ENCODE results near the gene DVL1.

DNA sequence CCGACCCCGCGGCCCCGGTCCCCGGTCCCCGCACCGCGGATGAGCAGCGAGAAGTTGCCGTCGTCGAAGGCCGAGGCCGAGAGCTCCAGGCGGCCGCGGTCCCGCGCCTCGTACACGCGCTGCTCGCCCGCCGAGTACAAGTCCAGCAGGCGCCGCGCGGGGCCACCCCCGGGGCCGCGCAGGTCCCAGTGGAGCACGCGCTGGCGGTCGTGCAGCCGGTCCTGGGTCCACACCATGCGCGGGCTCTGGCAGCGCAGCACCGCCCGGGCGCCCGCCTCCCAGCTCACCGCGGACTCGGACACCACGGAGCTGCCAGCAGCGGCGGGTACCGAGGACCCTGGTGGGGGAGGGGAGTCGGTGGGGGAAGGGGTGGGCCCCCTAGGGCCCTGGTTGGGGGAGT is 6.2 kb upstream of the DVL1 start:
- no peak for TF ChIP-seq POLR2AphosphoS5 (IDR thresholded peaks at IDR 0.05)
- TF ChIP-seq, protein P1, sequence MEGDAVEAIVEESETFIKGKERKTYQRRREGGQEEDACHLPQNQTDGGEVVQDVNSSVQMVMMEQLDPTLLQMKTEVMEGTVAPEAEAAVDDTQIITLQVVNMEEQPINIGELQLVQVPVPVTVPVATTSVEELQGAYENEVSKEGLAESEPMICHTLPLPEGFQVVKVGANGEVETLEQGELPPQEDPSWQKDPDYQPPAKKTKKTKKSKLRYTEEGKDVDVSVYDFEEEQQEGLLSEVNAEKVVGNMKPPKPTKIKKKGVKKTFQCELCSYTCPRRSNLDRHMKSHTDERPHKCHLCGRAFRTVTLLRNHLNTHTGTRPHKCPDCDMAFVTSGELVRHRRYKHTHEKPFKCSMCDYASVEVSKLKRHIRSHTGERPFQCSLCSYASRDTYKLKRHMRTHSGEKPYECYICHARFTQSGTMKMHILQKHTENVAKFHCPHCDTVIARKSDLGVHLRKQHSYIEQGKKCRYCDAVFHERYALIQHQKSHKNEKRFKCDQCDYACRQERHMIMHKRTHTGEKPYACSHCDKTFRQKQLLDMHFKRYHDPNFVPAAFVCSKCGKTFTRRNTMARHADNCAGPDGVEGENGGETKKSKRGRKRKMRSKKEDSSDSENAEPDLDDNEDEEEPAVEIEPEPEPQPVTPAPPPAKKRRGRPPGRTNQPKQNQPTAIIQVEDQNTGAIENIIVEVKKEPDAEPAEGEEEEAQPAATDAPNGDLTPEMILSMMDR (IDR thresholded peaks at IDR 0.05), result no peak
